ENCODE results near the gene PDAP1.
"Not testable (repeated sequence)": the region's sequence is repeated elsewhere in the genome, so short reads cannot be mapped to it uniquely, and the experiment has no call there.

Gene PDAP1, protein sequence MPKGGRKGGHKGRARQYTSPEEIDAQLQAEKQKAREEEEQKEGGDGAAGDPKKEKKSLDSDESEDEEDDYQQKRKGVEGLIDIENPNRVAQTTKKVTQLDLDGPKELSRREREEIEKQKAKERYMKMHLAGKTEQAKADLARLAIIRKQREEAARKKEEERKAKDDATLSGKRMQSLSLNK

GRCh38 chr7:99408379-99409191, at the start of gene PDAP1, which contains the start of gene BUD31:
TSS of gene PDAP1 (minus strand) at chr7:99408597. CDS start at chr7:99408548, 49 bp downstream.
TSS of gene BUD31 (plus strand) at chr7:99408969. CDS start at chr7:99411093, 2,124 bp downstream.
- DNase-seq (ENCODE audit: low read depth): peak; percentile 89

DNA sequence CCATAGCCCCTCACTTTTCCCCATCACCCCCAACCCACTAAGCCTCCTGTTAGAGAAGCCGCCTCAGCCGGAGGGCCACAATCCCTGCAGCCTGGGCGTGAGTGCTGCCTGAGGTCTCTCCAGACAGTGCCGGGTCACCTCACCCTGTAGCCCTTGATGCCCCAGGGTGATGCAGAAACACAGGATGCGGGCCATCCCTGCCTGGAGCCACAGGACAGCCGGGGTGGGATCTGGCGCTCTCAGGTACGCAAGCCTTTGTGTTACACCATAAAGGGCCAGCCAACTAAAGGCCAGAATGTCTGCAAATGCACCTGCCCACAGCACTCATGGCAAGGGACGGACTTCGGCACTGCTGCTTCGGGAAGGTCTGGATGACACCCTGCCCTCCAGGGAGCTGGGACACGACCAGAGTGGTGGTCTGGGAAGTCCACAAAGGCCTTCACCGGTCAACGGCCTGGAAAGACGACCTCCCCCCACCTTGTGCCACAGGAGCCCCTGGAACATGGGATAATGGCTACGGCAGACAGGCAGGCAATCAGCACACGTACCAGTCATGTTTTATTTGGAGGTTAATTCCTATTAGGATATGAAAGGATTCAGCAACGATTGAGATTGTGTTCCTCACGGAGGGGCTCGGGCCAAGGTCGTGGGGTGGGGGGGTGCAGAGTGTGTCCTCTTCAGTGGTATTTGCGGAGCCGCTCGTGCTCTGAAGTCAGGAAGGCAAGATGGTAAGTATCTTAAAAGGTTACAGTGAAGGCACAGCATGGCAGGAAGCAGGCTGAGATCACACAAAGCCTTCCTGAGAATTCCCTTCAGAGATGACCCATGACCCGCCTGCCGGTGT, 49.5 kb upstream of the PDAP1 start:
- DNase-seq (ENCODE audit: low read depth): no peak

DNA sequence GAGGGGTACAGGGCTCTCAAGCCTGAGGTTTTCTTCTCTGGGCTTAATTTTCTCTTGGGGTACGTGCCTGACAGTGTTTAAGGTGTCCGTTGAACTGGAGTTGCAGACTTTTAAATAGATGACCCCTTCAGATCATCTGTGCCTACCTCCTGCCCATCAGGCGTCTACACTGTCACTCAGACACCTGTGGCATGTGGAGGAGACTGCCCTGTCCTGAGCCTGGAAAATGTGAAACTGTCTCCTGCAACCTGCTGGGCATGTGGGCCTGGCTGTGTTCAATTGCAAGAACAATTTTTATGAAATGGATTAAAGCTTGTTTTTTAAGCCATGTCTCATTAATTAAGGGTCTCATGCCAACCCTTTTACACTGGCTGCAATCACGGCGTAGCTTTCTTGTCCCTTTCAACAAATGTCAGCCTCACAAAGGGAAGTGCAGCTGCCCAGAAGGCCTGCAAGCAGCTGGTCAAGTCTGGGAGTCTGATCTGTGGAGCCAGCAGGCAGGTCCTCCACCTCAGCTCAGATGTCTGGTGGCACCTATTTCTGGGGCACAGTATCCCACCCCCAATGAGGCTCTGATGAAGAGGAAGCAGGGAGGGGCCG, 48.8 kb upstream of the PDAP1 start:
- DNase-seq (ENCODE audit: low read depth): no peak

DNA sequence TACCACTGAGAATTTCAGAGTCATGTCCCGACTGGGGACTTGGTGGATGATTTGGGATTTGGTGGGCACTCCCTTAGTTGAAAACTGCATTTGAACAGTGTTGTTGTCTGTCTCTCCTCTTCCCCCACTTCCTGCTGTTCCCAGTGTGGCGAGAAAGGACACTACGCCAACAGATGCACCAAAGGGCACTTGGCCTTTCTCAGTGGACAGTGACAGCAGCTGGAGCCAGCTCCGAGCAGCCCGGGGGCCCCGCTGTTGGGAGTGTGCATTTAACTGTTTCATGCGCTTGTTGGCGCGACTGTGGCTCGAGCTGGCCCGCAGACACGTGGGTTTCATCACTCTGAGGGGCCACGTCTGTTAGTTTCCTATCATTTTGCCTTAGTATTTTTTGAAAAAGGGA, 47.9 kb upstream of the PDAP1 start:
- no peak for DNase-seq (ENCODE audit: low read depth)

DNA sequence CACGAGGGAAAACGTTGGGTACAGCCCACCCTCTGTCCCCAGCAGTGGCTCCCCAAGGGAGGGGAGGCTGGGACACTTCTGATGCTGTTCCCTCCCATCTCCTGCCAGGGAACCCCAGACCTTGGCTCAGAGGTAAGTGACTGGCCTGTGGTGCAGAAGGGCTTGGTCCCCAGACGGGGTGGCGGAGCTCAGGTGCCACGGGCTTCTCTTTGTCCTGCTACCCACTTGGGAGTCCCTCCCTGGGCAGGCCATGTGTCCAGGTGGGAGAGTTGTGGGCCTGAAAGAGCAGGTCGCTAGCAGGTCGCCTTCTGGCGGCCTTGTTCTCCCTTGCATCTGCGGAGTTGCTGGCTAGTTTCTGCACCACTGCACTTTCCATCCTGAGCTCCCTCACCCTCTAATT, 47.5 kb upstream of the PDAP1 start:
- DNase-seq (ENCODE audit: low read depth): no peak

- no peak for DNase-seq (ENCODE audit: low read depth)
These were observed 44.7 kb upstream of the PDAP1 start for GRCh38 chr7:99453105-99453504.

- no peak for DNase-seq (ENCODE audit: low read depth)
These were observed 44.1 kb upstream of the PDAP1 start for GRCh38 chr7:99452541-99452940.

DNA sequence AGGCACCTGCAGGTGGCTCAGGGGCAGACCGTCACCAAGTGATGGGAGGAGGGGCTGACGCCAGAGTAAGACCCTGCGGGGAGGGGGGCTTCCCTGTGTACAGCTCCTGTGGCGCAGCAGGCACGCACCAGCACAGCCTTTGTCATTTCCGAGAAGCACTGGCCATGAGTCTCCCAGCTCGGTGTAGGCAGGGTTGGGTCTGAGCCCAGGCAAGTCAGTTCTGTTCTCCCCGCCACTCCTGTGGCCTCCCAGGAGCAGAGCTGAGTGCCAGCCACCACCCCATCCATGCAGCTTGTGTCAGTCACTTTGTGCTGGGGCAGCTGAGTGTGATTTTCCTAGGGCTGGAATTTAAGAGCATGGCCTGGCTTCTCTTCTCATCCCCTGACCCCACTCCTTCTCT, 43.5 kb upstream of the PDAP1 start:
- DNase-seq (ENCODE audit: low read depth): no peak

DNA sequence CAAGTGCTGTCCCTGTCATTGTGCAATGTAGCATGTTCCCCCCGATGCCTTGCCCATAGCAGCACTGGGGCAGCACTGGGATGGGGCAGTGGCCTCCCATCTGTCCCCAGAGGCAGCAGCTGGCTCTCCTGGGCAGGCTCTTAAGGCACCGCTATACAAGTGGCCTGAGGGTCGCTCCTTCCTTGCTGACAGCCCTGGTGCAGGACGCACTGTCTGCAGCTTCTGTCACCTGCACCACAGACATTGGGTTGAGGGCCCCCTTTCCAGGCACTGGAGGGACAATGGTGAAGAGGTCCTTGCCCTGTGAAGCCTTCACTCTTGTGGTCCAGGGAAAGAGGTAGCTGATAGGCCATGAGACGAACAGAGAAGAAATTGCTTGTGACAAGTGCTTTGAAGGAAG, 40.9 kb upstream of the PDAP1 start:
- DNase-seq (ENCODE audit: low read depth): no peak

DNA sequence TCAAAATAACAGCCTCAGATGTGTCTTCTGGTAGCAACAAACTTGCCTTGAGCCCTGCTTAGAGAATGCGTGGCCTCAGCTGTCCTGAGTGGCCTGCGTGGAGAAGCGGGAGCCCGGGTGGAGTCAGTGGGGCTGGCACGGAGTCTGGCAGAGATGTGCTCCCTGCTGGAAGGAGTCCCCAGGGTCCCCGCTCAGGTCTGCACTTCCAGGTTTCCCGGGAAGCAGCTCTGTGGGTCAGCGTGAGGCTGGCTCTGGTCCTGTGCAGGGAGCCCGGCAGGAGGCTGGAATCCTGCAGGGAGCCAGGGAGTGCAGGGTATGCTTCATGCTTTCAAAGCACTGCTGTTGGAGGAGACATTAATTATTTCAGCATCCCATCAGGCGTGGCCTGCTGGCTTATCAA, 40.5 kb upstream of the PDAP1 start:
- no peak for DNase-seq (ENCODE audit: low read depth)

GRCh38 chr7:99447943-99448342, 39.5 kb upstream of the PDAP1 start:
- no peak for DNase-seq (ENCODE audit: low read depth)

- DNase-seq (ENCODE audit: low read depth): no peak
These were observed 37.7 kb upstream of the PDAP1 start for GRCh38 chr7:99446096-99446495.

DNA sequence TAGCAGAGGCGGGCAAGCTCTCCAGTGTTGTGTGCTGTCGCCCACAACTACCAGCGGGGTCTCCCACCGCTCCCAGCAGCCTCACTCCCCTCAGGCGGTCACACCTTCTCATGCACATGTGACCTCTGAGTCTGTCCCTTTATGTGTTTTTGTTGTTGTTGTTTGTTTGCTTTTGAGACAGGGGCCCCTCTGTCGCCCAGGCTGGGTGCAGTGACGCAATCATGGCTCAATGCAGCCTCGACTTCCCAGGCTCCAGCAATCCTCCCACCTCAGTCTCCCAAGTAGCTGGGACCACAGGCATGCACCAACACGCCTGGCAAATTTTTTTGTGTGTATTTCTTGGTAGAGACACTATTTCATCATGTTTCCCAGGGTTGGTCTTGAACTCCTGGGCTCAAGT, 31.8 kb upstream of the PDAP1 start:
- DNase-seq (ENCODE audit: low read depth): no peak

GRCh38 chr7:99438573-99439480, 30.4 kb upstream of the PDAP1 start, which contains the start of the genes CPSF4 and PTCD1:
TSS of gene CPSF4 (plus strand) at chr7:99438943. CDS start at chr7:99439083, 140 bp downstream.
TSS of gene PTCD1 (minus strand) at chr7:99438798. CDS start at chr7:99435242, 3,556 bp downstream.
- peak; percentile 84 for DNase-seq (ENCODE audit: low read depth)

DNA sequence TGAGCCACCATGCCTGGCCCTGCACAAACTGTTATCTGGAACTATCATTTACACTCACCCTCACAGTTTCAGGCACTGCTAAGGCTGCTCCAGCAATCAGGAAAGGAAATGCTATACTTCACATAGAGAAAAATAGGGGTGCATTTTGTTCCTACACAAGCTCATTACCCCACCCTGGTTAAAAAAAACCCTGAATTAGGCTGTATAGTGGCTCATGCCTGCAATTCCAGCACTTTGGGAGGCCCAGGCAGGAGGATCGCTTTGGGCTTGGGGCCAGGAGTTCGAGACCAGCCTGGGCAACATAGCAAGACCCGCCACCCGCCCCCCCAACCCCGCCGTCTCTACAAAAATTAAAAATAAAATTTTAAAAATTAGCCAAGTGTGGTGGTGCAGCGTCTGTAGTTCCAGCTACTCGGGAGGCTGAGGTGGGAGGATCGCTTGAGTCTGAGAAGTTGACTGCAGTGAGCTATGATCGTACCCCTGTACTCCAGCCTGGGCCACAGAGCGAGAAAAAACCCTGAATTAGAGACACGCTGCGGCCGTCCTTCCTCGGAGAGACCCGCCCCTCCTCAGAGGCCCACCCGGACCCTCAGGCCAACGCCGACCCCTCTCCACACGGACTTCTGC, 29.7 kb upstream of the PDAP1 start:
- DNase-seq (ENCODE audit: low read depth): no peak

- no peak for DNase-seq (ENCODE audit: low read depth)
These were observed 24.8 kb upstream of the PDAP1 start for GRCh38 chr7:99433158-99433557.

DNA sequence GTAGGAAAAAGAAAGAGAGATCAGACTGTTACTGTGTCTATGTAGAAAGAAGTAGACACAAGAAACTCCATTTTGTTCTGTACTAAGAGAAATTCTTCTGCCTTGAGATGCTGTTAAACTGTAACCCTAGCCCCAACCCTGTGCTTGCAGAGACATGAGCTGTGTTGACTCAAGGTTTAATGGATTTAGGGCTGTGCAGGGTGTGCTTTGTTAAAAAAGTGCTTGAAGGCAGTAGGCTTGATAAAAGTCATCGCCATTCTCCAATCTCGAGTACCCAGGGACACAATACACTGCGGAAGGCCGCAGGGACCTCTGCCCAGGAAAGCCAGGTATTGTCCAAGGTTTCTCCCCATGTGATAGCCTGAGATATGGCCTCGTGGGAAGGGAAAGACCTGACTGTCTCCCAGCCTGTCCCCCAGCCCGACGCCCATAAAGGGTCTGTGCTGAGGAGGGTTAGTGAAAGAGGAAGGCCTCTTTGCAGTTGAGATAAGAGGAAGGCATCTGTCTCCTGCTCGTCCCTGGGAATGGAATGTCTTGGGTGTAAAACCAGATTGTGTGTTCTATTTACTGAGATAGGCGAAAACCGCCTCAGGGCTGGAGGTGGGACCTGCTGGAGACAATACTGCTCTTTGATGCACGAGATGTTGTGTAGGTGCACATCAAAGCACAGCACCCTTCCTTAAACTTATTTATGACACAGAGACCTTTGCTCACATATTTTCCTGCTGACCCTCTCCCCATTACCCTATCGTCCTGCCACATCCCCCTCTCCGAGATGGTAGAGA, 23.6 kb upstream of the PDAP1 start:
- not testable (repeated sequence) for DNase-seq (ENCODE audit: low read depth)

GRCh38 chr7:99429756-99430155, 21.4 kb upstream of the PDAP1 start:
- DNase-seq (ENCODE audit: low read depth): no peak

DNA sequence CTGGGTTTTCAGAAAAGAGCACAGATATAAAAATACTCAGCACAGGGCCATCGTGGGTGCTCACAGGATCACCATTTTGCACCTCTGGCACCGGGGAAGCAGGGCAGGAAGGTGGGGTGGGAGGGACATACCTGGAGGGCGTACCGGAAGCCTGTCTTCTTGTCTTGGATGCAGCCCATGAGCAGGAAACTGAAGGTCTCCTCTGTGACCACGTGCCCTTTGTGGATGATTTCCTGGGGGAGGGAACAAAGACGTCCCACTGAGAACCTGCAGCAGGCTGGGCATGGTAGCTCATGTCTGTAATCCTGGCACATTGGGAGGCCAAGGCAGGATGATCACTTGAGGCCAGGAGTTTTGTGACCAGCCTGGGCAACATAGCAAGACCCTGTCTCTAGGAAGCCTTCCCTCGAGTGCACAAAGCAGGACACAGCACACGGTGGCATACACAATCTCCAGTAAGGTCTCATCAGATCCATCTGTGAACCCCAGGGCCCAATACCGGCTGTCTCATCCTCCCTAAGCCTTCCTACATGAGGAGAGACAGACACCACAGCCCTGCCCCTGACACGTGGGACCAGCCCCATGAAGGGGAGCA, 20.7 kb upstream of the PDAP1 start:
- DNase-seq (ENCODE audit: low read depth): no peak
